SK-N-SH (cell line): ENCODE results near the gene AMT. TPM values are rescaled to one million over a fixed set of nuclear protein-coding genes. Genes with fewer than 3 reads are reported as not detected.
A peak's percentile ranks its signal among the peaks of the same experiment; 100 is the strongest.

Experiments used
- CTCF ChIA-PET: fragments of 300-600, 350-600 bp; formaldehyde crosslinking; extraction: SDS; loops from one replicate; lab custom pipeline; 2021; lab: Yijun Ruan, JAX
- POLR2A ChIA-PET: fragments of 350-600 bp; sonication (Branson Sonifier 250); formaldehyde crosslinking; extraction: SDS; loops from one replicate; lab custom pipeline; 2020; ENCODE audit warnings: antibody characterized with exemption, inconsistent platforms; lab: Yijun Ruan, JAX
- DNase-seq: peaks from one replicate; pipeline ENCODE4 v3.0.0; 2012
- H2AFZ ChIP-seq: fragments of 200-600 bp; sonication (generic); 2 replicates; pipeline ENCODE4 v1.8.1; 2016; ENCODE audit warnings: antibody characterized with exemption, mild to moderate bottlenecking, low read depth
- H3F3A ChIP-seq: fragments of 200-600 bp; sonication (generic); replicated peaks from 2 replicates; pipeline ENCODE3; 2016; ENCODE audit warnings: antibody characterized with exemption, mild to moderate bottlenecking; ENCODE audit not compliant: insufficient read depth
- H3K27ac ChIP-seq, 2 experiments: fragments of 200-500 bp in 1 of 2; fragments of 200-600 bp in 1 of 2; sonication (Bioruptor generic) in 1 of 2; sonication (generic), shearing (Covaris generic) in 1 of 2; 2 replicates each; pipeline versions ENCODE4 v1.5.1 to v1.6.1; 2014 to 2016; ENCODE audit warnings: low read depth in 2 of 2, inconsistent platforms in 1 of 2, low read length in 1 of 2, mild to moderate bottlenecking in 1 of 2, mixed read lengths in 1 of 2
- H3K27me3 ChIP-seq: fragments of 200-600 bp; sonication (generic), shearing (Covaris generic); 2 replicates; pipeline ENCODE4 v1.6.1; 2016; ENCODE audit warnings: mixed run types; ENCODE audit not compliant: insufficient read depth
- H3K36me3 ChIP-seq, 2 experiments: fragments of 200-500 bp in 1 of 2; fragments of 200-600 bp in 1 of 2; sonication (Bioruptor generic) in 1 of 2; sonication (generic) in 1 of 2; replicated peaks in 1 of 2; 2 replicates each; pipeline versions ENCODE3 to v1.5.1; 2014 to 2016; ENCODE audit warnings: low read length in 1 of 2, mild to moderate bottlenecking in 1 of 2; ENCODE audit not compliant: insufficient read depth in 2 of 2, control insufficient read depth in 1 of 2
- H3K4me1 ChIP-seq, 2 experiments: fragments of 200-500 bp in 1 of 2; fragments of 200-600 bp in 1 of 2; sonication (Bioruptor generic) in 1 of 2; sonication (generic), shearing (Covaris generic) in 1 of 2; 2 replicates each; pipeline versions ENCODE4 v1.5.1 to v1.6.1; 2014 to 2016; ENCODE audit warnings: low read depth in 1 of 2, low read length in 1 of 2, mixed run types in 1 of 2; ENCODE audit not compliant: insufficient read depth in 2 of 2, control insufficient read depth in 1 of 2
- H3K4me2 ChIP-seq: fragments of 200-600 bp; sonication (generic), shearing (Covaris generic); 2 replicates; pipeline ENCODE4 v1.6.1; 2017; ENCODE audit warnings: mixed run types
- H3K4me3 ChIP-seq, 2 experiments: fragments of 200-500 bp in 1 of 2; fragments of 200-600 bp in 1 of 2; sonication (Bioruptor generic) in 1 of 2; sonication (generic), shearing (Covaris generic) in 1 of 2; 2 replicates each; pipeline versions ENCODE4 v1.5.1 to v1.8.1; 2014 to 2016; ENCODE audit warnings: low read depth in 2 of 2, inconsistent platforms in 1 of 2, low read length in 1 of 2, mild to moderate bottlenecking in 1 of 2, mixed read lengths in 1 of 2, moderate library complexity in 1 of 2
- H3K79me2 ChIP-seq: fragments of 200-600 bp; sonication (generic); 2 replicates; pipeline ENCODE4 v1.8.1; 2017; ENCODE audit warnings: mild to moderate bottlenecking; ENCODE audit not compliant: insufficient read depth
- H3K9ac ChIP-seq: fragments of 200-600 bp; sonication (generic); 2 replicates; pipeline ENCODE4 v1.6.1; 2017; ENCODE audit warnings: mixed run types
- H3K9me2 ChIP-seq: fragments of 200-600 bp; sonication (generic); 2 replicates; pipeline ENCODE4 v1.6.1; 2017; ENCODE audit warnings: mixed run types
- H3K9me3 ChIP-seq: fragments of 200-600 bp; sonication (generic); 2 replicates; pipeline ENCODE4 v1.6.1; 2017; ENCODE audit warnings: mixed run types, mild to moderate bottlenecking, moderate library complexity
- H4K20me1 ChIP-seq: fragments of 200-600 bp; sonication (generic); 2 replicates; pipeline ENCODE4 v1.6.1; 2017; ENCODE audit warnings: mild to moderate bottlenecking, mixed run types; ENCODE audit not compliant: insufficient read depth
- EP300 ChIP-seq, 2 experiments: IDR thresholded peaks; 2 replicates each; pipeline versions ENCODE4 v1.4.0 to v1.6.1; 2012; ENCODE audit warnings: borderline replicate concordance in 1 of 2, low read depth in 1 of 2, low read length in 1 of 2
- FOXM1 ChIP-seq: IDR thresholded peaks from 2 replicates; pipeline ENCODE4 v1.4.0; 2012; ENCODE audit warnings: low read depth, mild to moderate bottlenecking
- GABPA ChIP-seq: IDR thresholded peaks from 2 replicates; pipeline ENCODE4 v1.4.0; 2012; ENCODE audit warnings: low read depth, mild to moderate bottlenecking
- JUND ChIP-seq: IDR thresholded peaks from 2 replicates; pipeline ENCODE4 v1.4.0; 2012
- MEF2A ChIP-seq: IDR thresholded peaks from 2 replicates; pipeline ENCODE4 v1.4.0; 2012; ENCODE audit warnings: low read depth, borderline replicate concordance
- NFIC ChIP-seq: IDR thresholded peaks from 2 replicates; pipeline ENCODE4 v1.4.0; 2012; ENCODE audit warnings: borderline replicate concordance
- RAD21 ChIP-seq: IDR thresholded peaks from 2 replicates; pipeline ENCODE4 v1.6.1; 2012; ENCODE audit warnings: mild to moderate bottlenecking, low read length
- RFX5 ChIP-seq: IDR thresholded peaks from 2 replicates; pipeline ENCODE4 v1.6.1; 2012; ENCODE audit warnings: mild to moderate bottlenecking, improper control_type of control experiment, low read length
- RXRA ChIP-seq: IDR thresholded peaks from 2 replicates; pipeline ENCODE4 v1.4.0; 2012; ENCODE audit warnings: low read depth, mild to moderate bottlenecking, borderline replicate concordance
- SIN3A ChIP-seq: IDR thresholded peaks from 2 replicates; pipeline ENCODE4 v1.6.1; 2012; ENCODE audit warnings: low read depth, mild to moderate bottlenecking, low read length, moderate library complexity, borderline replicate concordance
- WGBS: methylation state at CpG from one replicate; pipeline ENCODE4 v1.1.6; 2017; ENCODE audit warnings: low lambda C conversion rate; 5-methylcytosine and 5-hydroxymethylcytosine counted together
- polyA plus RNA-seq, 3 experiments: library from polyadenylated mRNA; depleted of rRNA; stranded (reverse); fragments of >200 nt; gene quantifications; 2 replicates each; pipeline ENCODE4 v1.2.3, GENCODE V29; 2012
- TF ChIP-seq, protein P1 (sequence below): IDR thresholded peaks from 2 replicates; pipeline ENCODE4 v1.6.1; 2012; ENCODE audit warnings: mild to moderate bottlenecking, low read depth, low read length, moderate library complexity
- TF ChIP-seq, protein P2 (sequence below): fragments of 200-600 bp; sonication (generic); IDR thresholded peaks from 2 replicates; pipeline ENCODE4 v1.6.1; 2017; ENCODE audit warnings: antibody characterized with exemption, mild to moderate bottlenecking, moderate library complexity
- TF ChIP-seq, protein P3 (sequence below): IDR thresholded peaks from 2 replicates; pipeline ENCODE4 v1.4.0; 2012; ENCODE audit warnings: low read depth, borderline replicate concordance
- TF ChIP-seq, protein P4 (sequence below): IDR thresholded peaks from 2 replicates; pipeline ENCODE4 v1.4.0; 2012; ENCODE audit warnings: low read depth

The AMT gene
- polyA plus RNA-seq, 1 of the 3 experiments (the other 2 are of a cell fraction): 17.6 TPM

DNA sequence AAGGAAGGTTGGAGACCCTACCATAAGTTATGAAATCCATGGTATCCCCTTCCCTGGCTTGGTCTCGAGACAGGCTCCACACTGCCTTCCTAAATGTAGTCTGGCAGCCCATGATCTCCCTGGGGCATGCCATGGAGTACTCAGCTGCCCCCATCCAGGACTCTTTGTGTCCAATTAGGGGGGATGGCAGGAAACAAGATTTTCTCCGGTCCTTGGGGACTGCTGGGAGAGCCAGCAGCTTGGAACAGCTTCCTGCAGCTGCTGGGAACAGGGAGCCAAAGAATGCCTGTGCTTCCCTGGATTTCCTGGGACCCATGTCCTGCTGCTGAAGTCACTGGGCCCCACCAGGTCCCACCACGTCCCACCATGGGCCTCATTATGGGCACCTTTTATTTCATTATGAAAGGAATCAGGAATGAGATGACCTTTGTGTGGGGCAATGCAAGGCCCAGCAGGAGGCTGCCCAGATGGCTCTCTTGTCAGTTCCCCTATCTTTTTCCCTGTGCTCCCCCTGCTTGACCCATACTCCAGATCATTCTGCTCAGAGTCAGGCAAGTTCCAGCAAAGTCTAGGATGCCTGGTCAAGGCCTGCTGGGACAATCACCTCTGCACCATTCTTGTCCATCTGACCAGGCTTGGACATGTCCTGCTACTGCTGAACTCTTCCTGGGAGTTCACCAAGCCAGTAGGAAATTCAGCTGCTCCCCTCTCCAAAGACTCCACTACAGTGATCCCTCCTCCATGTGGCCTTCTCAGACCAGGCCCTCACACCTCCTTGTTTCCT is 32.8 kb upstream of the AMT start (continued):
- TF ChIP-seq GABPA (no peak), NFIC (no peak)
- TF ChIP-seq, protein P1, sequence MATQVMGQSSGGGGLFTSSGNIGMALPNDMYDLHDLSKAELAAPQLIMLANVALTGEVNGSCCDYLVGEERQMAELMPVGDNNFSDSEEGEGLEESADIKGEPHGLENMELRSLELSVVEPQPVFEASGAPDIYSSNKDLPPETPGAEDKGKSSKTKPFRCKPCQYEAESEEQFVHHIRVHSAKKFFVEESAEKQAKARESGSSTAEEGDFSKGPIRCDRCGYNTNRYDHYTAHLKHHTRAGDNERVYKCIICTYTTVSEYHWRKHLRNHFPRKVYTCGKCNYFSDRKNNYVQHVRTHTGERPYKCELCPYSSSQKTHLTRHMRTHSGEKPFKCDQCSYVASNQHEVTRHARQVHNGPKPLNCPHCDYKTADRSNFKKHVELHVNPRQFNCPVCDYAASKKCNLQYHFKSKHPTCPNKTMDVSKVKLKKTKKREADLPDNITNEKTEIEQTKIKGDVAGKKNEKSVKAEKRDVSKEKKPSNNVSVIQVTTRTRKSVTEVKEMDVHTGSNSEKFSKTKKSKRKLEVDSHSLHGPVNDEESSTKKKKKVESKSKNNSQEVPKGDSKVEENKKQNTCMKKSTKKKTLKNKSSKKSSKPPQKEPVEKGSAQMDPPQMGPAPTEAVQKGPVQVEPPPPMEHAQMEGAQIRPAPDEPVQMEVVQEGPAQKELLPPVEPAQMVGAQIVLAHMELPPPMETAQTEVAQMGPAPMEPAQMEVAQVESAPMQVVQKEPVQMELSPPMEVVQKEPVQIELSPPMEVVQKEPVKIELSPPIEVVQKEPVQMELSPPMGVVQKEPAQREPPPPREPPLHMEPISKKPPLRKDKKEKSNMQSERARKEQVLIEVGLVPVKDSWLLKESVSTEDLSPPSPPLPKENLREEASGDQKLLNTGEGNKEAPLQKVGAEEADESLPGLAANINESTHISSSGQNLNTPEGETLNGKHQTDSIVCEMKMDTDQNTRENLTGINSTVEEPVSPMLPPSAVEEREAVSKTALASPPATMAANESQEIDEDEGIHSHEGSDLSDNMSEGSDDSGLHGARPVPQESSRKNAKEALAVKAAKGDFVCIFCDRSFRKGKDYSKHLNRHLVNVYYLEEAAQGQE: no peak
- TF ChIP-seq, all 33 proteins: peak for 0

DNA sequence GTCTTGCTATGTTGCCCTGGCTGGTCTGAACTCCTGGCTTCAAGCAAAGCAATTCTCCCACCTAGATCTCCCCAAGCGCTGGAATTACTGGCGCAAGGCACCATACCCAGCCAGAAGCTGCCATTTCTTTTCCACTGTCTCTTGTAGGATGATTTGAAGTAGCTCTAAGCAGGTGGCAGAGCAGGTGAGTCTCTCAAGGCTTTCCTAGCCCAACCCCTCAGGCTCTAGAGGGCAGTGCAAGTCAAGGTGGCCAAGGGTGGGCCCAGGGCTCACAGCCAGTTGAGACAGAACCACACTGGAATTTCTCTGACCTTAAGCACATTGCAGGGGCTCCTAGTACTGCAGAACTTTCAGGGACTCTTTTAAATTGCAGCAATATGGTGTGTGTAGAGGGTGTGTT is 32.2 kb upstream of the AMT start:
- no peak overlapping the region for H2AFZ ChIP-seq
- WGBS: 93% methylated on average over 2 of the region's 2 CpGs
- no peak overlapping the region for H3K4me3 ChIP-seq
- no peaks in the 10 kb centered on the region for H3K9me3 ChIP-seq
- no peak overlapping the region for H3K9ac ChIP-seq
- no peaks in the 10 kb centered on the region for H3K27me3 ChIP-seq
- H3K36me3 ChIP-seq: no peaks in the 10 kb centered on the region
- no peak for DNase-seq
- TF ChIP-seq EP300 (IDR thresholded peaks at IDR 0.05; ENCODE audit: borderline replicate concordance in 1 of 2, low read depth in 1 of 2, low read length in 1 of 2) (no peak), JUND (no peak), FOXM1 (no peak), RAD21 (peak; percentile 37)
- no peaks in the 10 kb centered on the region for H3F3A ChIP-seq
- H3K27ac ChIP-seq: no peak overlapping the region
- no peaks in the 10 kb centered on the region for H3K79me2 ChIP-seq
- no peaks in the 10 kb centered on the region for H3K9me2 ChIP-seq
- H3K4me2 ChIP-seq: no peak overlapping the region
- POLR2A ChIA-PET: interaction anchor here (0.9 kb wide), 1 partner anchor 43 kb away, joined by 3 read pairs; the partner anchor contains the start of gene RHOA
- no peaks in the 10 kb centered on the region for H4K20me1 ChIP-seq
- H3K4me1 ChIP-seq: peaks cover 0 to 7% of the 10 kb centered on the region in 2 experiments; a peak in 1 of 4 replicates
- CTCF ChIA-PET: interaction anchor here (0.7 to 1.3 kb wide), 4 partner anchors 75 to 284 kb away, joined by 3 read pairs; partner anchors contain the start of gene USP4

DNA sequence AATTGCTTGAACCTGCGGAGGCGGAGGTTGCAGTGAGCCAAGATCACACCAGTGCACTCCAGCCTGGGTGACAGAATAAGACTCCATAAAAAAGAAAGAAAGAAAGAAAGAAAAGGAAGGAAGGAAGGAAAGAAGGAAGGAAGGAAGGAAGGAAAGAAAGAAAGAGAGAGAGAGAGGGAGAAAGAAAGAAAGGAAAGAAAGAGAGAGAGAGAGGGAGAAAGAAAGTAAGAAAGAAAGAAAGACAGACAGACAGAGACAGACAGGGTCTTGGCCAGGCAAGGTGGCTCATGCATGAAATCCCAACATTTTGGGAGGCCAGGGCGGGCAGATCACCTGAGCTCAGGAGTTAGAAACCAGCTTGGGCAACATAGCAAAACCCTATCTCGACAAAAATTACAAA is 31.3 kb upstream of the AMT start:
- Histone ChIP-seq H4K20me1 (no peaks in the 10 kb centered on the region), H2AFZ (no peak overlapping the region), H3F3A (peaks cover 5% of the 10 kb centered on the region), H3K4me1 (peaks cover 0 to 7% of the 10 kb centered on the region in 2 experiments; a peak in 1 of 4 replicates), H3K4me2 (no peak overlapping the region), H3K27me3 (no peaks in the 10 kb centered on the region), H3K9me2 (no peaks in the 10 kb centered on the region), H3K36me3 (no peaks in the 10 kb centered on the region), H3K79me2 (no peaks in the 10 kb centered on the region), H3K9me3 (no peaks in the 10 kb centered on the region), H3K9ac (no peak overlapping the region), H3K27ac (no peak overlapping the region), H3K4me3 (no peak overlapping the region)
- no peak for DNase-seq
- 93% methylated on average over 4 of the region's 4 CpGs for WGBS
- TF ChIP-seq, protein P2, sequence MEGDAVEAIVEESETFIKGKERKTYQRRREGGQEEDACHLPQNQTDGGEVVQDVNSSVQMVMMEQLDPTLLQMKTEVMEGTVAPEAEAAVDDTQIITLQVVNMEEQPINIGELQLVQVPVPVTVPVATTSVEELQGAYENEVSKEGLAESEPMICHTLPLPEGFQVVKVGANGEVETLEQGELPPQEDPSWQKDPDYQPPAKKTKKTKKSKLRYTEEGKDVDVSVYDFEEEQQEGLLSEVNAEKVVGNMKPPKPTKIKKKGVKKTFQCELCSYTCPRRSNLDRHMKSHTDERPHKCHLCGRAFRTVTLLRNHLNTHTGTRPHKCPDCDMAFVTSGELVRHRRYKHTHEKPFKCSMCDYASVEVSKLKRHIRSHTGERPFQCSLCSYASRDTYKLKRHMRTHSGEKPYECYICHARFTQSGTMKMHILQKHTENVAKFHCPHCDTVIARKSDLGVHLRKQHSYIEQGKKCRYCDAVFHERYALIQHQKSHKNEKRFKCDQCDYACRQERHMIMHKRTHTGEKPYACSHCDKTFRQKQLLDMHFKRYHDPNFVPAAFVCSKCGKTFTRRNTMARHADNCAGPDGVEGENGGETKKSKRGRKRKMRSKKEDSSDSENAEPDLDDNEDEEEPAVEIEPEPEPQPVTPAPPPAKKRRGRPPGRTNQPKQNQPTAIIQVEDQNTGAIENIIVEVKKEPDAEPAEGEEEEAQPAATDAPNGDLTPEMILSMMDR: no peak
- TF ChIP-seq RFX5 (no peak), SIN3A (no peak), MEF2A (no peak), RXRA (no peak), JUND (no peak)
- TF ChIP-seq, protein P3, sequence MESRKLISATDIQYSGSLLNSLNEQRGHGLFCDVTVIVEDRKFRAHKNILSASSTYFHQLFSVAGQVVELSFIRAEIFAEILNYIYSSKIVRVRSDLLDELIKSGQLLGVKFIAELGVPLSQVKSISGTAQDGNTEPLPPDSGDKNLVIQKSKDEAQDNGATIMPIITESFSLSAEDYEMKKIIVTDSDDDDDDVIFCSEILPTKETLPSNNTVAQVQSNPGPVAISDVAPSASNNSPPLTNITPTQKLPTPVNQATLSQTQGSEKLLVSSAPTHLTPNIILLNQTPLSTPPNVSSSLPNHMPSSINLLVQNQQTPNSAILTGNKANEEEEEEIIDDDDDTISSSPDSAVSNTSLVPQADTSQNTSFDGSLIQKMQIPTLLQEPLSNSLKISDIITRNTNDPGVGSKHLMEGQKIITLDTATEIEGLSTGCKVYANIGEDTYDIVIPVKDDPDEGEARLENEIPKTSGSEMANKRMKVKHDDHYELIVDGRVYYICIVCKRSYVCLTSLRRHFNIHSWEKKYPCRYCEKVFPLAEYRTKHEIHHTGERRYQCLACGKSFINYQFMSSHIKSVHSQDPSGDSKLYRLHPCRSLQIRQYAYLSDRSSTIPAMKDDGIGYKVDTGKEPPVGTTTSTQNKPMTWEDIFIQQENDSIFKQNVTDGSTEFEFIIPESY: no peak
- TF ChIP-seq, protein P4, sequence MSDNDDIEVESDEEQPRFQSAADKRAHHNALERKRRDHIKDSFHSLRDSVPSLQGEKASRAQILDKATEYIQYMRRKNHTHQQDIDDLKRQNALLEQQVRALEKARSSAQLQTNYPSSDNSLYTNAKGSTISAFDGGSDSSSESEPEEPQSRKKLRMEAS: no peak
- ChIA-PET POLR2A (no interaction called here), CTCF (interaction anchor here (1.8 kb wide), 1 partner anchor 283 kb away, joined by 5 read pairs; the partner anchor contains the start of gene KLHDC8B)
